OCI-LY1 (cell line): ENCODE measurements around the gene ARPC2.

Experiments
- H2AFZ ChIP-seq: fragments of 200-600 bp; sonication (generic), shearing (Covaris generic); 2 replicates; pipeline ENCODE4 v1.6.0; 2014; ENCODE audit warnings: antibody characterized with exemption, mild to moderate bottlenecking, low read length
- H3F3A ChIP-seq: fragments of 200-600 bp; sonication (generic), shearing (Covaris generic); 2 replicates; pipeline ENCODE4 v1.6.0; 2014; ENCODE audit warnings: mild to moderate bottlenecking, antibody characterized with exemption, low read length, moderate library complexity; ENCODE audit not compliant: insufficient read depth
- H3K27ac ChIP-seq: fragments of 200-600 bp; sonication (generic); 2 replicates; pipeline ENCODE4 v1.5.1; 2014; ENCODE audit warnings: low read length, mixed run types, mild to moderate bottlenecking, low read depth; ENCODE audit not compliant: poor library complexity, severe bottlenecking
- H3K27me3 ChIP-seq: fragments of 200-600 bp; sonication (generic); 2 replicates; pipeline ENCODE4 v1.6.0; 2014; ENCODE audit warnings: antibody characterized with exemption, mild to moderate bottlenecking, low read length, moderate library complexity; ENCODE audit not compliant: insufficient read depth
- H3K36me3 ChIP-seq: fragments of 200-600 bp; sonication (generic); 2 replicates; pipeline ENCODE4 v1.6.1; 2014; ENCODE audit warnings: mild to moderate bottlenecking, antibody characterized with exemption, low read length, moderate library complexity, mixed read lengths; ENCODE audit not compliant: insufficient read depth
- H3K4me1 ChIP-seq: fragments of 200-600 bp; sonication (generic); 2 replicates; pipeline ENCODE4 v1.5.1; 2014; ENCODE audit warnings: mild to moderate bottlenecking, low read length, moderate library complexity; ENCODE audit not compliant: insufficient read depth, severe bottlenecking
- H3K4me2 ChIP-seq: fragments of 200-600 bp; sonication (generic), shearing (Covaris generic); 2 replicates; pipeline ENCODE4 v1.6.1; 2014; ENCODE audit warnings: low read length
- H3K4me3 ChIP-seq: fragments of 200-600 bp; sonication (generic); 2 replicates; pipeline ENCODE4 v1.5.1; 2014; ENCODE audit warnings: low read length, low read depth, mild to moderate bottlenecking, mixed read lengths; ENCODE audit not compliant: poor library complexity, severe bottlenecking
- H3K79me2 ChIP-seq: fragments of 200-600 bp; shearing (Covaris generic); 2 replicates; pipeline ENCODE4 v1.6.1; 2016; ENCODE audit warnings: mixed run types, low read length, mixed read lengths; ENCODE audit not compliant: insufficient read depth
- H3K9ac ChIP-seq: fragments of 200-600 bp; sonication (generic), shearing (Covaris generic); 2 replicates; pipeline ENCODE4 v1.6.1; 2014; ENCODE audit warnings: mild to moderate bottlenecking, low read length, mixed read lengths
- H3K9me2 ChIP-seq: fragments of 200-600 bp; sonication (generic), shearing (Covaris generic); 2 replicates; pipeline ENCODE4 v1.6.1; 2014; ENCODE audit warnings: low read depth, mild to moderate bottlenecking, low read length, mixed read lengths
- H3K9me3 ChIP-seq: fragments of 200-600 bp; shearing (Covaris generic); 2 replicates; pipeline ENCODE4 v1.6.1; 2014; ENCODE audit warnings: low read length, mixed read lengths
- H4K20me1 ChIP-seq: fragments of 200-600 bp; sonication (generic), shearing (Covaris generic); 2 replicates; pipeline ENCODE4 v1.6.0; 2016; ENCODE audit warnings: mild to moderate bottlenecking, low read length; ENCODE audit not compliant: insufficient read depth
- CTCF ChIP-seq: fragments of 200-600 bp; sonication (generic), shearing (Covaris generic); IDR thresholded peaks from 2 replicates; pipeline ENCODE4 v1.5.1; 2017; ENCODE audit warnings: mild to moderate bottlenecking, antibody characterized with exemption, low read length, moderate library complexity, mixed read lengths
- EZH2 ChIP-seq: fragments of 200-600 bp; sonication (generic), shearing (Covaris generic); IDR thresholded peaks from 2 replicates; pipeline ENCODE4 v1.8.0; 2017; ENCODE audit warnings: borderline replicate concordance, mixed run types, mild to moderate bottlenecking, antibody characterized with exemption, low read length, moderate library complexity, mixed read lengths

Gene ARPC2

GRCh38 chr2:218255446-218255845 is 38.5 kb downstream of the ARPC2 start:
- H3K9me3 ChIP-seq = no peaks in the 10 kb centered on the region
- no peak overlapping the region for H3K27ac ChIP-seq
- H3K27me3 ChIP-seq = no peaks in the 10 kb centered on the region
- H3K79me2 ChIP-seq = no peaks in the 10 kb centered on the region
- H3K9ac ChIP-seq = no peak overlapping the region
- no peak overlapping the region for H3K4me3 ChIP-seq
- H3K4me1 ChIP-seq = peaks cover 4% of the 10 kb centered on the region
- TF ChIP-seq CTCF (no peak), EZH2 (no peak)
- H3K9me2 ChIP-seq = no peaks in the 10 kb centered on the region
- peaks cover 58% of the 10 kb centered on the region for H3K36me3 ChIP-seq
- peaks cover 17% of the 10 kb centered on the region for H3F3A ChIP-seq
- no peak overlapping the region for H2AFZ ChIP-seq
- no peaks in the 10 kb centered on the region for H4K20me1 ChIP-seq
- no peak overlapping the region for H3K4me2 ChIP-seq

- H2AFZ ChIP-seq = no peak overlapping the region
- no peak overlapping the region for H3K9ac ChIP-seq
- no peaks in the 10 kb centered on the region for H4K20me1 ChIP-seq
- TF ChIP-seq EZH2 = no peak
- TF ChIP-seq CTCF = no peak
- H3K9me2 ChIP-seq = no peaks in the 10 kb centered on the region
- H3K4me3 ChIP-seq = no peak overlapping the region
- H3K4me2 ChIP-seq = no peak overlapping the region
- peaks cover 44% of the 10 kb centered on the region for H3K36me3 ChIP-seq
- H3K79me2 ChIP-seq = no peaks in the 10 kb centered on the region
- H3K27me3 ChIP-seq = no peaks in the 10 kb centered on the region
- no peaks in the 10 kb centered on the region for H3K9me3 ChIP-seq
- peaks cover 4% of the 10 kb centered on the region for H3K4me1 ChIP-seq
- peaks cover 17% of the 10 kb centered on the region for H3F3A ChIP-seq
- H3K27ac ChIP-seq = peak overlapping the region; percentile 58
Observed at GRCh38 chr2:218256612-218257350, 39.8 kb downstream of the ARPC2 start.

- H3K27me3 ChIP-seq = no peaks in the 10 kb centered on the region
- H3K9me3 ChIP-seq = no peaks in the 10 kb centered on the region
- no peaks in the 10 kb centered on the region for H3K9me2 ChIP-seq
- no peaks in the 10 kb centered on the region for H3K79me2 ChIP-seq
- H3K4me2 ChIP-seq = no peak overlapping the region
- H4K20me1 ChIP-seq = no peaks in the 10 kb centered on the region
- H3F3A ChIP-seq = peaks cover 17% of the 10 kb centered on the region
- H3K9ac ChIP-seq = no peak overlapping the region
- H3K4me1 ChIP-seq = peaks cover 4% of the 10 kb centered on the region
- no peak overlapping the region for H2AFZ ChIP-seq
- TF ChIP-seq CTCF = peak; percentile 72
- no peak for TF ChIP-seq EZH2
- peaks cover 37% of the 10 kb centered on the region for H3K36me3 ChIP-seq
- H3K4me3 ChIP-seq = no peak overlapping the region
- peak overlapping the region; percentile 58 for H3K27ac ChIP-seq
Observed at GRCh38 chr2:218257390-218257981, 40.5 kb downstream of the ARPC2 start.
